Measurements from ENCODE around the gene SLC25A53.
"Not testable (repeated sequence)": the region's sequence is repeated elsewhere in the genome, so short reads cannot be mapped to it uniquely, and the experiment has no call there.

Gene SLC25A53

GRCh38 chrX:104134583-104135261 lies 22.1 kb downstream of the SLC25A53 start:
- no peak for DNase-seq (ENCODE audit: low read depth in 2 of 2)

GRCh38 chrX:104130808-104131207 lies 26.0 kb downstream of the SLC25A53 start:
- DNase-seq (ENCODE audit: low read depth in 2 of 2) = no peak

- no peak for DNase-seq (ENCODE audit: low read depth in 2 of 2)
Measured at GRCh38 chrX:104126856-104127255, 30.0 kb downstream of the SLC25A53 start.

GRCh38 chrX:104122829-104123228 lies 34.0 kb downstream of the SLC25A53 start:
- no peak for DNase-seq (ENCODE audit: low read depth in 2 of 2)

GRCh38 chrX:104118765-104119164 lies 38.0 kb downstream of the SLC25A53 start:
- no peak for DNase-seq (ENCODE audit: low read depth in 2 of 2)

- no peak for DNase-seq (ENCODE audit: low read depth in 2 of 2)
Measured at GRCh38 chrX:104117759-104118158, 39.0 kb downstream of the SLC25A53 start.

GRCh38 chrX:104113222-104113965 lies 43.4 kb downstream of the SLC25A53 start:
- peak in 1 of 2 donors; percentile 6 for DNase-seq (ENCODE audit: low read depth in 2 of 2)

GRCh38 chrX:104112326-104112951 lies 44.4 kb downstream of the SLC25A53 start, which contains the start of gene ZCCHC18:
TSS of gene ZCCHC18 (plus strand) at chrX:104112523. CDS start at chrX:104114112, 1,589 bp downstream.
- no peak for DNase-seq (ENCODE audit: low read depth in 2 of 2)

- not testable (repeated sequence) for DNase-seq (ENCODE audit: low read depth in 2 of 2)
Measured at GRCh38 chrX:104110491-104111240, 46.1 kb downstream of the SLC25A53 start.

GRCh38 chrX:104108955-104109354 lies 47.9 kb downstream of the SLC25A53 start:
- DNase-seq (ENCODE audit: low read depth in 2 of 2) = no peak

GRCh38 chrX:104105330-104106262 lies 51.2 kb downstream of the SLC25A53 start:
- no peak for DNase-seq (ENCODE audit: low read depth in 2 of 2)

GRCh38 chrX:104104676-104105075 lies 52.1 kb downstream of the SLC25A53 start:
- no peak for DNase-seq (ENCODE audit: low read depth in 2 of 2)

GRCh38 chrX:104098919-104099318 lies 57.9 kb downstream of the SLC25A53 start:
- no peak for DNase-seq (ENCODE audit: low read depth in 2 of 2)

- DNase-seq (ENCODE audit: low read depth in 2 of 2) = no peak
Measured at GRCh38 chrX:104098151-104098808, 58.5 kb downstream of the SLC25A53 start.

- DNase-seq (ENCODE audit: low read depth in 2 of 2) = no peak
Measured at GRCh38 chrX:104085919-104086318, 70.9 kb downstream of the SLC25A53 start.

GRCh38 chrX:104085477-104085876 lies 71.3 kb downstream of the SLC25A53 start:
- no peak for DNase-seq (ENCODE audit: low read depth in 2 of 2)

- DNase-seq (ENCODE audit: low read depth in 2 of 2) = no peak
Measured at GRCh38 chrX:104084534-104085277, 72.1 kb downstream of the SLC25A53 start.

- no peak for DNase-seq (ENCODE audit: low read depth in 2 of 2)
Measured at GRCh38 chrX:104084063-104084462, 72.7 kb downstream of the SLC25A53 start.

- not testable (repeated sequence) for DNase-seq (ENCODE audit: low read depth in 2 of 2)
Measured at GRCh38 chrX:104077854-104078253, 79.0 kb downstream of the SLC25A53 start.
